Endothelial cell of umbilical vein (primary cell): ENCODE data around the gene SALL2. TPM values are rescaled to one million over a fixed set of nuclear protein-coding genes. Genes with fewer than 3 reads are reported as not detected.

Experiments
- BruUV-seq: library from RNA; stranded (reverse); fragments of 400-500 nt; replicated peaks from 2 replicates; lab custom pipeline; 2021; lab: Mats Ljungman, UMichigan
- CTCF ChIA-PET: fragments of 300-600, 350-600 bp; sonication (Branson Sonifier 250); formaldehyde crosslinking; loops from one replicate; lab custom pipeline; 2021; ENCODE audit warnings: antibody characterized with exemption, inconsistent platforms; lab: Charles Lee
- POLR2A ChIA-PET: fragments of 300-600, 350-600 bp; sonication (Branson Sonifier 250); formaldehyde crosslinking; loops from one replicate; lab custom pipeline; 2021; ENCODE audit warnings: antibody characterized with exemption, inconsistent platforms; lab: Charles Lee
- DNase-seq: peaks from one replicate; pipeline ENCODE4 v3.0.0-alpha.2; 2011; ENCODE audit warnings: low read depth, low spot score
- FAIRE-seq: peaks from 2 replicates; lab custom pipeline; 2011; peaks lifted over from hg19 to GRCh38; lab: Jason Lieb, UNC
- H2AFZ ChIP-seq: 2 replicates; pipeline ENCODE4 v1.6.0; 2012; ENCODE audit warnings: low read depth, low read length, control low read depth, inconsistent platforms
- H3K27ac ChIP-seq: 2 replicates; pipeline ENCODE4 v1.5.1; 2011; ENCODE audit warnings: low read depth, mild to moderate bottlenecking, control low read depth, low read length, moderate library complexity; ENCODE audit not compliant: insufficient read depth
- H3K27me3 ChIP-seq, 2 experiments: 2 replicates each; pipeline versions ENCODE4 v1.6.0 to v1.6.1; 2011; ENCODE audit warnings: low read length in 2 of 2, mixed read lengths in 1 of 2; ENCODE audit not compliant: control insufficient read depth in 2 of 2, insufficient read depth in 2 of 2
- H3K36me3 ChIP-seq, 2 experiments: 2 replicates in 1 of 2; 3 replicates in 1 of 2; pipeline ENCODE4 v1.5.1; 2011; ENCODE audit warnings: low read length in 2 of 2, mild to moderate bottlenecking in 1 of 2, moderate library complexity in 1 of 2; ENCODE audit not compliant: control insufficient read depth in 2 of 2, insufficient read depth in 2 of 2; ENCODE audit errors: extremely low read depth in 1 of 2
- H3K4me1 ChIP-seq: 3 replicates; pipeline ENCODE4 v1.5.1; 2011; ENCODE audit warnings: mild to moderate bottlenecking, low read length; ENCODE audit not compliant: control insufficient read depth, insufficient read depth; ENCODE audit errors: extremely low read depth
- H3K4me2 ChIP-seq: 2 replicates; pipeline ENCODE4 v1.6.1; 2011; ENCODE audit warnings: low read length, control low read depth, mixed read lengths; ENCODE audit not compliant: insufficient read depth
- H3K4me3 ChIP-seq, 3 experiments: fragments of 200-600 bp in 1 of 3; sonication (generic), shearing (Covaris generic) in 1 of 3; replicated peaks in 1 of 3; 2 replicates each; pipeline ENCODE4 v1.5.1; 2011 to 2016; ENCODE audit warnings: control low read depth in 3 of 3, low read length in 3 of 3, mild to moderate bottlenecking in 2 of 3, inconsistent platforms in 1 of 3, low read depth in 1 of 3, moderate library complexity in 1 of 3; ENCODE audit not compliant: insufficient read depth in 1 of 3
- H3K79me2 ChIP-seq: 2 replicates; pipeline ENCODE4 v1.6.0; 2012; ENCODE audit warnings: low read length, inconsistent platforms; ENCODE audit not compliant: control insufficient read depth, insufficient read depth
- H3K9ac ChIP-seq: replicated peaks from 2 replicates; pipeline ENCODE3; 2011; ENCODE audit warnings: low read length, control low read depth; ENCODE audit not compliant: insufficient read depth; ENCODE audit errors: extremely low read depth
- H3K9me1 ChIP-seq: replicated peaks from 3 replicates; pipeline ENCODE4 v1.6.0; 2011; ENCODE audit warnings: mild to moderate bottlenecking, low read length; ENCODE audit not compliant: control insufficient read depth, insufficient read depth; ENCODE audit errors: extremely low read depth
- H3K9me3 ChIP-seq: replicated peaks from 2 replicates; pipeline ENCODE4 v1.5.1; 2012; ENCODE audit warnings: low read length, inconsistent platforms; ENCODE audit not compliant: control insufficient read depth, insufficient read depth
- H4K20me1 ChIP-seq: replicated peaks from 2 replicates; pipeline ENCODE3; 2011; ENCODE audit warnings: mild to moderate bottlenecking, low read length; ENCODE audit not compliant: control insufficient read depth, insufficient read depth; ENCODE audit errors: extremely low read depth
- EZH2 ChIP-seq: IDR thresholded peaks from 2 replicates; pipeline ENCODE4 v1.6.1; 2012; ENCODE audit warnings: borderline replicate concordance, low read depth, mild to moderate bottlenecking, moderate library complexity, low read length, inconsistent platforms; ENCODE audit not compliant: severe bottlenecking
- FOS ChIP-seq: IDR thresholded peaks from 2 replicates; pipeline ENCODE4 v1.6.1; 2011; ENCODE audit warnings: mild to moderate bottlenecking, low read length, moderate library complexity, borderline replicate concordance; ENCODE audit not compliant: insufficient read depth
- GATA2 ChIP-seq: IDR thresholded peaks from 2 replicates; pipeline ENCODE4 v1.7.0; 2011; ENCODE audit warnings: low read depth, mild to moderate bottlenecking, moderate library complexity, mixed read lengths, low read length; ENCODE audit not compliant: insufficient read length, insufficient read depth
- JUN ChIP-seq: IDR thresholded peaks from 2 replicates; pipeline ENCODE4 v1.6.1; 2011; ENCODE audit warnings: borderline replicate concordance, low read depth; ENCODE audit not compliant: insufficient read length, insufficient read depth
- MYC ChIP-seq: IDR thresholded peaks from one replicate; pipeline ENCODE4 v1.6.1; 2011; ENCODE audit warnings: mild to moderate bottlenecking, low read depth, low read length
- POLR2A ChIP-seq: IDR thresholded peaks from 2 replicates; pipeline ENCODE4 v1.6.1; 2012; ENCODE audit warnings: low read depth, mild to moderate bottlenecking, control low read depth, low read length
- POLR2AphosphoS5 ChIP-seq: IDR thresholded peaks from 2 replicates; pipeline ENCODE4 v1.6.1; 2012; ENCODE audit warnings: low read depth, mild to moderate bottlenecking, control low read depth, low read length, moderate library complexity; ENCODE audit not compliant: insufficient read depth
- dilution Hi-C: fragments of 300-500 bp; cut with MboI; formaldehyde crosslinking; loops from one replicate; pipeline ENCODE4 v1.15.0; 2019; ENCODE audit warnings: low sequenced_read_pairs; ENCODE audit not compliant: extremely low pct_ligation_motif_present
- intact Hi-C: fragments of 100-400 bp; cut with micrococcal nuclease; formaldehyde crosslinking; loops from one replicate; pipeline ENCODE4 v1.10.0; 2022
- polyA plus RNA-seq, 4 experiments: library from polyadenylated mRNA; depleted of rRNA in 3 of 4; stranded (reverse) in 3 of 4; unstranded in 1 of 4; fragments of >200 nt; gene quantifications; 2 replicates each; pipeline versions ENCODE4 v1.2.1 to v1.2.3, GENCODE V29; 2011 to 2012; ENCODE audit warnings: missing spikeins in 1 of 4
- total RNA-seq: library from RNA; stranded (reverse); gene quantifications from 2 replicates; pipeline ENCODE4 v1.2.3, GENCODE V29; 2021
- TF ChIP-seq, protein P1 (sequence below), 2 donors: IDR thresholded peaks; 1 replicate in 1 of 2; 2 replicates in 1 of 2; pipeline ENCODE4 v1.5.1; 2011; ENCODE audit warnings: low read length in 2 of 2, mild to moderate bottlenecking in 2 of 2, moderate library complexity in 2 of 2, control low read depth in 1 of 2, inconsistent platforms in 1 of 2, low read depth in 1 of 2; ENCODE audit not compliant: insufficient read depth in 1 of 2; ENCODE audit errors: extremely low read depth in 1 of 2
- TF ChIP-seq, protein P2 (sequence below): IDR thresholded peaks from 2 replicates; pipeline ENCODE4 v1.6.1; 2011; ENCODE audit not compliant: insufficient read depth, insufficient read length

The SALL2 gene
- total and polyA plus RNA-seq, 2 donors (not counting 3 experiments of a cell fraction or from before 2014, with no cell fraction given) = 2.8 to 4.6 TPM

DNA sequence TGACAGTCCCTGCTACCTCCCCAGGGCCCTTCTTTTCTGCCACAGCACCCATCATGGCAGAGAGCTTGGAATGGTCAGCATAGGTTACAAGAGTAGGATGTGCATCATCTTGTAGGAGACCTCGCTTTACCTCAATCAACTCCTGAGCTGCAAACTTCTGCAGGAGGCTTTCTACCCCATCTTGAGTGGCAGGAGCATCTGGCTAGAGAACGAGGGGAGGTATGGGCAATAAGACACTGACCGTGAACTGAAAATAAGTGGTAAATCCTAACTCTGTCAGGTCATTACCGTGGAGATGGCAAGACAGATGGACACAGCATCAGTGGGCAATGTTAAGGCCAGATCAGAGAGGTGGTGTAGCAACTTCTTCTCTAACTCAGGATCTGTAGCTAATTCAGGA, 22.8 kb downstream of the SALL2 start:
- POLR2A ChIA-PET = no interaction called here
- intact Hi-C loops = no loop called here

More for the DNA sequence above, 22.8 kb downstream of the SALL2 start:
- BruUV-seq = no TSS peak
- H3K9ac ChIP-seq = no peak overlapping the region
- FAIRE-seq = no peak
- H3K27me3 ChIP-seq = no peaks in the 10 kb centered on the region
- peaks cover 18 to 30% of the 10 kb centered on the region in 2 experiments for H3K36me3 ChIP-seq
- no peak overlapping the region for H3K4me2 ChIP-seq
- no peak overlapping the region for H3K27ac ChIP-seq
- CTCF ChIA-PET = interaction anchor here (1.6 kb wide), 1 partner anchor 26 kb away, joined by 5 read pairs; the partner anchor contains the start of genes RAB2B and TOX4
- H3K9me1 ChIP-seq = no peaks in the 10 kb centered on the region
- dilution Hi-C loops = no loop called here
- H3K4me3 ChIP-seq = no peak overlapping the region
- no peaks in the 10 kb centered on the region for H4K20me1 ChIP-seq
- TF ChIP-seq, protein P1, sequence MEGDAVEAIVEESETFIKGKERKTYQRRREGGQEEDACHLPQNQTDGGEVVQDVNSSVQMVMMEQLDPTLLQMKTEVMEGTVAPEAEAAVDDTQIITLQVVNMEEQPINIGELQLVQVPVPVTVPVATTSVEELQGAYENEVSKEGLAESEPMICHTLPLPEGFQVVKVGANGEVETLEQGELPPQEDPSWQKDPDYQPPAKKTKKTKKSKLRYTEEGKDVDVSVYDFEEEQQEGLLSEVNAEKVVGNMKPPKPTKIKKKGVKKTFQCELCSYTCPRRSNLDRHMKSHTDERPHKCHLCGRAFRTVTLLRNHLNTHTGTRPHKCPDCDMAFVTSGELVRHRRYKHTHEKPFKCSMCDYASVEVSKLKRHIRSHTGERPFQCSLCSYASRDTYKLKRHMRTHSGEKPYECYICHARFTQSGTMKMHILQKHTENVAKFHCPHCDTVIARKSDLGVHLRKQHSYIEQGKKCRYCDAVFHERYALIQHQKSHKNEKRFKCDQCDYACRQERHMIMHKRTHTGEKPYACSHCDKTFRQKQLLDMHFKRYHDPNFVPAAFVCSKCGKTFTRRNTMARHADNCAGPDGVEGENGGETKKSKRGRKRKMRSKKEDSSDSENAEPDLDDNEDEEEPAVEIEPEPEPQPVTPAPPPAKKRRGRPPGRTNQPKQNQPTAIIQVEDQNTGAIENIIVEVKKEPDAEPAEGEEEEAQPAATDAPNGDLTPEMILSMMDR (IDR thresholded peaks at IDR 0.05; ENCODE audit: extremely low read depth in 1 of 2, insufficient read depth in 1 of 2, low read depth in 1 of 2, low read length in 2 of 2) = no peak
- TF ChIP-seq POLR2A = no peak
- TF ChIP-seq, protein P2, sequence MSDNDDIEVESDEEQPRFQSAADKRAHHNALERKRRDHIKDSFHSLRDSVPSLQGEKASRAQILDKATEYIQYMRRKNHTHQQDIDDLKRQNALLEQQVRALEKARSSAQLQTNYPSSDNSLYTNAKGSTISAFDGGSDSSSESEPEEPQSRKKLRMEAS = no peak
- TF ChIP-seq MYC = no peak
- TF ChIP-seq FOS = no peak
- no peak for TF ChIP-seq GATA2
- no peak for TF ChIP-seq JUN
- TF ChIP-seq EZH2 = no peak
- TF ChIP-seq POLR2AphosphoS5 = no peak
- peaks cover 45% of the 10 kb centered on the region for H3K79me2 ChIP-seq
- no peak overlapping the region for H2AFZ ChIP-seq
- DNase-seq = no peak
- no peaks in the 10 kb centered on the region for H3K4me1 ChIP-seq
- no peaks in the 10 kb centered on the region for H3K9me3 ChIP-seq
